Measurements from ENCODE around the gene DARS1.

DARS1 gene

GRCh38 chr2:135925571-135925970, 59.9 kb downstream of the DARS1 start:
- Histone ChIP-seq H3K9ac (ENCODE audit: insufficient read length, low read depth) (no peak overlapping the region), H3K9me3 (ENCODE audit: insufficient read depth, low read length) (no peaks in the 10 kb centered on the region), H3K4me3 (ENCODE audit: insufficient read length, low read depth) (no peak overlapping the region), H3K27me3 (ENCODE audit: insufficient read depth, insufficient read length) (no peaks in the 10 kb centered on the region), H3K4me1 (ENCODE audit: insufficient read depth, insufficient read length) (no peaks in the 10 kb centered on the region), H3K36me3 (ENCODE audit: insufficient read depth, insufficient read length, low read length) (peaks cover 33% of the 10 kb centered on the region)
- DNase-seq (ENCODE audit: low read depth, low spot score): no peak
- no peak for TF ChIP-seq ZNF274 (IDR thresholded peaks at IDR 0.05; ENCODE audit: low read depth, low read length)
- TF ChIP-seq SUZ12 (IDR thresholded peaks at IDR 0.05; ENCODE audit: extremely low read depth, insufficient read depth, insufficient read length): no peak
- TF ChIP-seq YY1 (IDR thresholded peaks at IDR 0.05; ENCODE audit: insufficient read depth, insufficient read length): no peak

- H3K4me1 ChIP-seq (ENCODE audit: insufficient read depth, insufficient read length): no peaks in the 10 kb centered on the region
- TF ChIP-seq ZNF274 (IDR thresholded peaks at IDR 0.05; ENCODE audit: low read depth, low read length) (no peak), SUZ12 (IDR thresholded peaks at IDR 0.05; ENCODE audit: extremely low read depth, insufficient read depth, insufficient read length) (no peak), YY1 (IDR thresholded peaks at IDR 0.05; ENCODE audit: insufficient read depth, insufficient read length) (no peak)
- H3K36me3 ChIP-seq (ENCODE audit: insufficient read depth, insufficient read length, low read length): peaks cover 36% of the 10 kb centered on the region
- no peaks in the 10 kb centered on the region for H3K9me3 ChIP-seq (ENCODE audit: insufficient read depth, low read length)
- no peak overlapping the region for H3K9ac ChIP-seq (ENCODE audit: insufficient read length, low read depth)
- H3K4me3 ChIP-seq (ENCODE audit: insufficient read length, low read depth): no peak overlapping the region
- peak; percentile 16 for DNase-seq (ENCODE audit: low read depth, low spot score)
- no peaks in the 10 kb centered on the region for H3K27me3 ChIP-seq (ENCODE audit: insufficient read depth, insufficient read length)
These were observed 69.2 kb downstream of the DARS1 start for GRCh38 chr2:135916207-135916606.

- Histone ChIP-seq H3K27me3 (ENCODE audit: insufficient read depth, insufficient read length) (no peaks in the 10 kb centered on the region), H3K4me1 (ENCODE audit: insufficient read depth, insufficient read length) (no peaks in the 10 kb centered on the region), H3K9me3 (ENCODE audit: insufficient read depth, low read length) (no peaks in the 10 kb centered on the region), H3K9ac (ENCODE audit: insufficient read length, low read depth) (no peak overlapping the region), H3K4me3 (ENCODE audit: insufficient read length, low read depth) (no peak overlapping the region), H3K36me3 (ENCODE audit: insufficient read depth, insufficient read length, low read length) (peaks cover 46% of the 10 kb centered on the region)
- TF ChIP-seq SUZ12 (IDR thresholded peaks at IDR 0.05; ENCODE audit: extremely low read depth, insufficient read depth, insufficient read length) (no peak), YY1 (IDR thresholded peaks at IDR 0.05; ENCODE audit: insufficient read depth, insufficient read length) (no peak), ZNF274 (IDR thresholded peaks at IDR 0.05; ENCODE audit: low read depth, low read length) (no peak)
- no peak for DNase-seq (ENCODE audit: low read depth, low spot score)
These were observed 70.9 kb downstream of the DARS1 start for GRCh38 chr2:135914485-135914884.

DNA sequence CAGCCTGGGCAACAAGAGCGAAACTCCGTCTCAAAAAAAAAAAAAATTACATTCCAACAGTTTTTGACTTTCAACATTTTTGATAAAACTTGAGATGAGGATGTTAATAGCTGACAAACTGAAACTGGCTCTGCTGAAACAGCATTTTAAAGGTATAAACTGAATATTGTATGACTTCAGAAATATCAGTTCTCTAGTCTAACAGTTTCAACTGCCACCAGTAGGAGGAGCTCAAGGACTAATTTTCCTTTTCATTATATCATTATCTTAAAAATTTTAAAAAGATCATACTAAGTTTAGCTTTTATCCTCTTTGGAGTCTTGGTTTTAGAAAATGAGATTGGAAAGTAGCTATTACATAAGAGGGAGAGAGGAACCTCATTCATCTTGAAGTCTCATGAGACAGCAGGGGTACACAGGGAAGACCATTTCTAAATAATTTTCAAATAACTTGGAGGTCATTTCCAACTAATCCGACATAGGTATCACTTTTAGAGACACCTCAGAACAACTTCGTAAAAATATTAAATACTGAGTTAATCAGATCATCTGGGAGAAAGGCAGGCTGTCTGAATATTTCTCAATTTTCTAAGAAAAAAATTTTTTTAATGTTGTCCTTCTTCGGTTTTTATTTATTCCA, 71.6 kb downstream of the DARS1 start:
- H3K36me3 ChIP-seq (ENCODE audit: insufficient read depth, insufficient read length, low read length): peaks cover 50% of the 10 kb centered on the region
- no peaks in the 10 kb centered on the region for H3K4me1 ChIP-seq (ENCODE audit: insufficient read depth, insufficient read length)
- no peak overlapping the region for H3K4me3 ChIP-seq (ENCODE audit: insufficient read length, low read depth)
- peak; percentile 20 for DNase-seq (ENCODE audit: low read depth, low spot score)
- H3K9me3 ChIP-seq (ENCODE audit: insufficient read depth, low read length): no peaks in the 10 kb centered on the region
- H3K27me3 ChIP-seq (ENCODE audit: insufficient read depth, insufficient read length): no peaks in the 10 kb centered on the region
- TF ChIP-seq SUZ12 (IDR thresholded peaks at IDR 0.05; ENCODE audit: extremely low read depth, insufficient read depth, insufficient read length): no peak
- TF ChIP-seq ZNF274 (IDR thresholded peaks at IDR 0.05; ENCODE audit: low read depth, low read length): no peak
- TF ChIP-seq YY1 (IDR thresholded peaks at IDR 0.05; ENCODE audit: insufficient read depth, insufficient read length): no peak
- no peak overlapping the region for H3K9ac ChIP-seq (ENCODE audit: insufficient read length, low read depth)

DNA sequence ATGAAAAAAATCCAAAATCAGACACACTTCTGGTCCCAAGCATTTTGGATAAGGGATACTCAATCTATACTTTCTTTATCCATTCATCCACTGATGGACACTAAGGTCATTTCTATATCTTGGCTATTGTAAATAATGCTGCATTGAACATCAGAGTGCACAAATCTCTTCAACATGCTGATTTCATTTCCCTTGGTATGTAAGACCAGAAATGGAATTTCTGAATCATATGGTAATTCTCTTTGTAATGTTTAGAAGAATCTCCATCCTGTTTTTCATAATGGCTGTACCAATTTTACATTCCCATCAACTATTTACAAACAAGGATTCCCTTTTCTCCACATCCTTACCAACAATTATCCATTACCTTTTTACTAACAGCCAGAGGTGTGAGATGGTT, 75.5 kb downstream of the DARS1 start:
- Histone ChIP-seq H3K27me3 (ENCODE audit: insufficient read depth, insufficient read length) (no peaks in the 10 kb centered on the region), H3K9ac (ENCODE audit: insufficient read length, low read depth) (no peak overlapping the region), H3K9me3 (ENCODE audit: insufficient read depth, low read length) (no peaks in the 10 kb centered on the region), H3K36me3 (ENCODE audit: insufficient read depth, insufficient read length, low read length) (peaks cover 56% of the 10 kb centered on the region), H3K4me3 (ENCODE audit: insufficient read length, low read depth) (no peak overlapping the region), H3K4me1 (ENCODE audit: insufficient read depth, insufficient read length) (no peaks in the 10 kb centered on the region)
- TF ChIP-seq SUZ12 (IDR thresholded peaks at IDR 0.05; ENCODE audit: extremely low read depth, insufficient read depth, insufficient read length) (no peak), YY1 (IDR thresholded peaks at IDR 0.05; ENCODE audit: insufficient read depth, insufficient read length) (no peak), ZNF274 (IDR thresholded peaks at IDR 0.05; ENCODE audit: low read depth, low read length) (no peak)
- DNase-seq (ENCODE audit: low read depth, low spot score): no peak

DNA sequence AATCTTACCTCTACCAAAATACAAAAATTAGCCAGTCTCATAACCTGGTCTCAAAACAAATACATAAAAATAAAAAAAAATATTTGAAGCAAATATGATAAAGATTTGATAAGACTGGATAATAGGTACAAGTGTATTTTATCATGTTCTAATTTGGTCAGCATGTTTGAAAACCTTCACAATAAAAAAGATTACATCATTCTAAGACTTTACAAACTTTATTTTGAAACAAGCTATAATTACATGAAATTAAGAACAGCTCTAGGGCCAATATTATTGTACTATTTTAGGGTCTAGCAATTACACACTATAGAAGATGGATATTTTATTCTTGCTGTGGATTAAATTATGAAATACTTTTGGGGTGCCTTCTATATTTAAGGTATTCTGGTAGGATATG, 79.7 kb downstream of the DARS1 start:
- DNase-seq (ENCODE audit: low read depth, low spot score): no peak
- Histone ChIP-seq H3K9me3 (ENCODE audit: insufficient read depth, low read length) (no peaks in the 10 kb centered on the region), H3K4me1 (ENCODE audit: insufficient read depth, insufficient read length) (no peaks in the 10 kb centered on the region), H3K4me3 (ENCODE audit: insufficient read length, low read depth) (no peak overlapping the region), H3K36me3 (ENCODE audit: insufficient read depth, insufficient read length, low read length) (peaks cover 32% of the 10 kb centered on the region), H3K27me3 (ENCODE audit: insufficient read depth, insufficient read length) (no peaks in the 10 kb centered on the region), H3K9ac (ENCODE audit: insufficient read length, low read depth) (no peak overlapping the region)
- TF ChIP-seq YY1 (IDR thresholded peaks at IDR 0.05; ENCODE audit: insufficient read depth, insufficient read length) (no peak), SUZ12 (IDR thresholded peaks at IDR 0.05; ENCODE audit: extremely low read depth, insufficient read depth, insufficient read length) (no peak), ZNF274 (IDR thresholded peaks at IDR 0.05; ENCODE audit: low read depth, low read length) (no peak)

GRCh38 chr2:135904341-135904989, 81.0 kb downstream of the DARS1 start:
- Histone ChIP-seq H3K36me3 (ENCODE audit: insufficient read depth, insufficient read length, low read length) (peaks cover 20% of the 10 kb centered on the region), H3K9ac (ENCODE audit: insufficient read length, low read depth) (no peak overlapping the region), H3K4me1 (ENCODE audit: insufficient read depth, insufficient read length) (no peaks in the 10 kb centered on the region), H3K4me3 (ENCODE audit: insufficient read length, low read depth) (no peak overlapping the region), H3K27me3 (ENCODE audit: insufficient read depth, insufficient read length) (no peaks in the 10 kb centered on the region), H3K9me3 (ENCODE audit: insufficient read depth, low read length) (no peaks in the 10 kb centered on the region)
- DNase-seq (ENCODE audit: low read depth, low spot score): no peak
- TF ChIP-seq YY1 (IDR thresholded peaks at IDR 0.05; ENCODE audit: insufficient read depth, insufficient read length) (no peak), ZNF274 (IDR thresholded peaks at IDR 0.05; ENCODE audit: low read depth, low read length) (no peak), SUZ12 (IDR thresholded peaks at IDR 0.05; ENCODE audit: extremely low read depth, insufficient read depth, insufficient read length) (no peak)
